Activated T-helper 1 cell treated with Interleukin-2 at 50 U/mL for 16 hours (primary cell): Measurements from ENCODE around the gene CDC42EP3.

Experiments
- DNase-seq: peaks from one replicate; pipeline ENCODE4 v3.0.0-alpha.2; 2020; ENCODE audit warnings: low read depth

CDC42EP3 gene

GRCh38 chr2:37671009-37671815 is at the start of gene CDC42EP3:
Gene CDC42EP3, minus strand, starts transcription at chr2:37671642. Its CDS starts 25,055 bp downstream, at chr2:37646587.
- DNase-seq = peak; percentile 62

GRCh38 chr2:37721201-37721560 is 49.7 kb upstream of the CDC42EP3 start:
- DNase-seq = no peak

- DNase-seq = no peak
Measured at GRCh38 chr2:37720533-37721200, 49.2 kb upstream of the CDC42EP3 start.

GRCh38 chr2:37718515-37719161 is 47.2 kb upstream of the CDC42EP3 start:
- no peak for DNase-seq

- DNase-seq = no peak
Measured at GRCh38 chr2:37713258-37713700, 41.8 kb upstream of the CDC42EP3 start.

GRCh38 chr2:37711831-37712230 is 40.4 kb upstream of the CDC42EP3 start:
- no peak for DNase-seq

- DNase-seq = peak; percentile 7
Measured at GRCh38 chr2:37711308-37711731, 39.9 kb upstream of the CDC42EP3 start.

- no peak for DNase-seq
Measured at GRCh38 chr2:37709111-37709510, 37.7 kb upstream of the CDC42EP3 start.

GRCh38 chr2:37708146-37708545 is 36.7 kb upstream of the CDC42EP3 start:
- no peak for DNase-seq

GRCh38 chr2:37707393-37707792 is 36.0 kb upstream of the CDC42EP3 start:
- DNase-seq = no peak

GRCh38 chr2:37706334-37707183 is 35.1 kb upstream of the CDC42EP3 start:
- DNase-seq = no peak

GRCh38 chr2:37705191-37705590 is 33.7 kb upstream of the CDC42EP3 start:
- no peak for DNase-seq

GRCh38 chr2:37698931-37699481 is 27.6 kb upstream of the CDC42EP3 start:
- DNase-seq = no peak

GRCh38 chr2:37695336-37695735 is 23.9 kb upstream of the CDC42EP3 start:
- DNase-seq = no peak

- no peak for DNase-seq
Measured at GRCh38 chr2:37692711-37693110, 21.3 kb upstream of the CDC42EP3 start.

- no peak for DNase-seq
Measured at GRCh38 chr2:37689751-37690150, 18.3 kb upstream of the CDC42EP3 start.

GRCh38 chr2:37688771-37689468 is 17.5 kb upstream of the CDC42EP3 start:
- DNase-seq = no peak

GRCh38 chr2:37686792-37687526 is 15.5 kb upstream of the CDC42EP3 start:
- no peak for DNase-seq

GRCh38 chr2:37684809-37685208 is 13.4 kb upstream of the CDC42EP3 start:
- DNase-seq = no peak
